Small intestine (tissue), 7 donors: ENCODE data around the gene PPP1R7. TPM values are rescaled to one million over a fixed set of nuclear protein-coding genes. Genes with fewer than 3 reads are reported as not detected.

Experiments used
- DNase-seq, 2 donors: peaks; one replicate each; pipeline versions ENCODE4 v3.0.0 to v3.0.0-alpha.2; 2013
- FAIRE-seq: peaks from 2 replicates; lab custom pipeline; 2012; peaks lifted over from hg19 to GRCh38; lab: Jason Lieb, UNC
- H3K27ac ChIP-seq, 3 donors: one replicate each; pipeline ENCODE4 v1.5.1; 2013; ENCODE audit warnings: low read length in 2 of 3, mild to moderate bottlenecking in 2 of 3, control low read depth in 1 of 3, inconsistent platforms in 1 of 3, low read depth in 1 of 3, moderate library complexity in 1 of 3
- H3K27me3 ChIP-seq, 3 donors: one replicate each; pipeline ENCODE4 v1.6.1; 2013; ENCODE audit warnings: low read length in 3 of 3, inconsistent platforms in 1 of 3; ENCODE audit not compliant: control insufficient read depth in 3 of 3, insufficient read depth in 3 of 3
- H3K36me3 ChIP-seq, 3 donors: one replicate each; pipeline ENCODE4 v1.6.1; 2013; ENCODE audit warnings: low read length in 3 of 3, inconsistent platforms in 1 of 3, low read depth in 1 of 3, mild to moderate bottlenecking in 1 of 3, moderate library complexity in 1 of 3; ENCODE audit not compliant: control insufficient read depth in 3 of 3, insufficient read depth in 2 of 3
- H3K4me1 ChIP-seq, 3 donors: one replicate each; pipeline ENCODE4 v1.6.1; 2013; ENCODE audit warnings: low read length in 2 of 3, inconsistent platforms in 1 of 3, low read depth in 1 of 3, mild to moderate bottlenecking in 1 of 3, moderate library complexity in 1 of 3; ENCODE audit not compliant: control insufficient read depth in 3 of 3, insufficient read depth in 2 of 3
- H3K4me3 ChIP-seq, 3 donors: one replicate each; pipeline ENCODE4 v1.5.1; 2013; ENCODE audit warnings: low read length in 3 of 3, control low read depth in 1 of 3, inconsistent platforms in 1 of 3, low read depth in 1 of 3, mild to moderate bottlenecking in 1 of 3, moderate library complexity in 1 of 3
- H3K9me3 ChIP-seq, 2 donors: one replicate each; pipeline ENCODE4 v1.6.1; 2013; ENCODE audit warnings: low read depth in 1 of 2, low read length in 1 of 2; ENCODE audit not compliant: control insufficient read depth in 2 of 2, insufficient read depth in 1 of 2
- WGBS, 3 donors: extraction: QIAGEN DNeasy Blood & Tissue Kit; methylation state at CpG; one replicate each; pipeline ENCODE4 v1.1.7; 2013; 5-methylcytosine and 5-hydroxymethylcytosine counted together
- polyA plus RNA-seq, 4 donors: library from polyadenylated mRNA; stranded (reverse) in 3 of 4; unstranded in 1 of 4; fragments of 200-250 nt in 3 of 4; fragments of 120-200 nt in 1 of 4; gene quantifications; one replicate each; pipeline versions ENCODE4 v1.2.1 to v1.2.3, GENCODE V29; 2013
- donor health status: healthy with polysubstance abuse.
- donor health status: control.
- donor health status: control.
- donor health status: Bipolar disorder and iron deficiency.
- donor health status: healthy.

PPP1R7 gene
- polyA plus RNA-seq, 4 donors: 57.3 to 74.7 (median 63.5) TPM

DNA sequence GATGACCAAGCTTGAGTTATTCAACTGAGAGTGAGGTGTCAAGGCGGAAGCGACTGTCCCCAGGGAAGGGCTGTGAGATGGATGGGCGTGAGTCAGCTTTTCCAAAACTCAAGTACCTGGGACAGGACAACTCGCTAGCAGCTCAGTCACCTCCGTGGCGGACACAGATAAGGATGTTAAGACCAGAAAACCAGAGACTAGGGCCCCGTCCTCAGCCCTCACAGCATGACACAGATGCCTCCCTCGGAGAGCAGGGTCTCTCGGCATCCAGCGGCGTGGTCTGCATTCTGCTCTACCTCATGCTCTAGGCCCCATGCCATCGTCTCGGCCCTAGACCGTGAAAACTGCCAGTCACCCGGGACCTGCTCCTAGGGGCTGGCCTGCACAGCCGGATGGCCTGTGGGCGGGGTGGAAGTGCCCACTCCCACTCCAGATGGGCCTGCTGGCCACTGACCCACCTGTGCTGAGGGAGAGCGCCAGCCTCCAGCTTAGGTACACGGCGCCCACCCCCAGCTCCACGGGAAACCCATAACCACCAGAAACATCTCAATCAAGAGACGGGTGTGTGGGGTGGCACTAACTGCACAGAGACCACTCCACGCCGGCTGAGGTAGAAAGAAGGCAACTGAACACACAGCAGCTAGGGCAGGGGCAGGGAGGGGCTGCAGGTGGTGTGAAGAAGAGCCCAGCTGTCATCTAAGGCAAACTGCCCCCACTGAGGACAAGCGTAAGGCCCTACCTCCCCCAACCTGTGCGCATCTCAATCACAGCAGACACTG lies 78.0 kb downstream of the PPP1R7 start:
- no peak for DNase-seq
- Histone ChIP-seq H3K27me3 (no peaks in the 10 kb centered on the region), H3K36me3 (peaks cover 25 to 84% (median 32%) of the 10 kb centered on the region in 3 donors), H3K4me3 (no peak overlapping the region), H3K27ac (no peak overlapping the region), H3K4me1 (peaks cover 0 to 17% (median 2%) of the 10 kb centered on the region in 3 donors), H3K9me3 (no peaks in the 10 kb centered on the region)
- WGBS, 3 donors: 93 to 95% (median 94%) methylated on average over 26 of the region's 26 CpGs
- FAIRE-seq: no peak

DNA sequence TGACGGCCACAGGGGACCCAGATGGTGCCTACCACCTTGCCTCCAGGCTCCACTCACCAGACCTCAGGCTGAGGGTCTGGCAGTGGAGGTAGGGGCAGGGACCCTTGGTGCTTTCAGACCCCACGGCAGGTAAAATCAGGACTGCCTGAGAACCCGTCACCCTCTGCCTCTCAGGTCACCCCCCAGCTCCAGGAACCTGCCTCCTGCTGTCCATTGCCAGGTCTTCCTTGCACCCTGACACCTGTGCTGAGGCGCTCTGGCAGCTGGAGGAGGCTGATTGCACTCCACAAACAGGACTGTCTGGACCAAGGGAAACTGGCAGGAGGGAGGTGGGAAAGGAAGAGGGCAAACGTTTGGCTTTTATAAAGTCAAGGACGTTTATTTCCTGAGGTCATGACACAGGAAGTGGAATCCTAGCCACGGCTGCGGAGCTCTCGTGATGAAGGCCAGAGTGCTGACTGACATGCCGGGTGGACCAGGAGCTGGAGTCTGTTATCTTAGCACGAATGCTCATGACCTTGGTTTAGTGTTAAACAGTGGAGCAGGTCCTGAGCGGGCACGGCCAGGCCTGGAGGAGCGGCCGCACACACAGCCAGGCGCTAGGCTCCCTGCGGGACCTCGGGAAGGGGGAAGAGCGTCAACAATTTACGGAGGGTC lies 78.7 kb downstream of the PPP1R7 start:
- H3K27me3 ChIP-seq: no peaks in the 10 kb centered on the region
- H3K4me1 ChIP-seq: peaks cover 0 to 10% (median 2%) of the 10 kb centered on the region in 3 donors
- WGBS, 3 donors: 73 to 84% (median 81%) methylated on average over 20 of the region's 20 CpGs
- FAIRE-seq (no peak), DNase-seq (no peak)
- H3K27ac ChIP-seq: no peak overlapping the region
- H3K4me3 ChIP-seq: no peak overlapping the region
- no peaks in the 10 kb centered on the region for H3K9me3 ChIP-seq
- H3K36me3 ChIP-seq: peaks cover 25 to 89% (median 37%) of the 10 kb centered on the region in 3 donors

DNA sequence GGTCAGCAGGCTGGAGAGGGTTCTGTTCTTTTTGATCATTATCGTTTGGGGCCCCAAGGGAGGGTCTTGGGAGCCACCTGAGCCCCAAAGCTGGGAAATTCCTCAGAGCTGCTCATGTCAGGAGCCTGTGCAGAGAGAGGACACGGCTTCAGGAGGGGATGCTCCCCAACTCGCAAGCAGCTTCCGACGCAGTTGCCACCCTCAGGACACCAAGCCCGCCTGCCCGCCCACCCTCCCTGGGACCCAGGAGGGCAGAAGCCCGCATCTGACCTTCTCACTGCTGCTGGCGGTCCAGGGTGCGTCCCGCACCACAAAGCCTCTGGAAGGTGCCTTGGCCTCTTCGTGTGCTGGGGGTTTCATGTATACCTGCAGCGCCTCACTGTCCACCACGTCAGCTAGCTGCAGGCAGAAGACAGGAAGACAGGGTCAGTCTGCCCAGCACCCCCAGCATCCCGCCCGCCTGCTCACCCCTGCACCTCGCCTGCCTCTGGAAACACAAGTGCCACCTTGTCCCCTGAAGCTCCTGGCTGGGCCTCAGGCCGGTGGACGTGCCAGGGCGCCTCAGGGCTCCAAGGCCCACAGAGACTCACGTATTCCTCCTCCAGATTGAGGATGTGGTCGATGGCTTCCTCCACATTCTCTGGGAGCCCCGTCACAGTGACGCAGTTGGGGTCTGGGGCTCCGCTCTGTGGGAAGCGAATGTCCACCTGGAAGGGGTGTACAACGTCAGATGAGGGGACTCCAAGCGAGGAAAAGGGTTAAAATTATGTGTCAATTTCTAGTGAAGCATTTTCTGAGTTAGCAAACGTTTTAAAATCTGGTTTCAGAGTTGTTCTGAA lies 79.5 kb downstream of the PPP1R7 start:
- Histone ChIP-seq H3K9me3 (no peaks in the 10 kb centered on the region), H3K4me3 (no peak overlapping the region), H3K36me3 (peaks cover 25 to 97% (median 43%) of the 10 kb centered on the region in 3 donors), H3K4me1 (peaks cover 0 to 2% (median under 1%) of the 10 kb centered on the region in 3 donors), H3K27me3 (no peaks in the 10 kb centered on the region), H3K27ac (no peak overlapping the region)
- no peak for DNase-seq
- 93 to 94% (median 93%) methylated on average over 28 to 29 of the region's 29 CpGs for WGBS, 3 donors
- FAIRE-seq: no peak

DNA sequence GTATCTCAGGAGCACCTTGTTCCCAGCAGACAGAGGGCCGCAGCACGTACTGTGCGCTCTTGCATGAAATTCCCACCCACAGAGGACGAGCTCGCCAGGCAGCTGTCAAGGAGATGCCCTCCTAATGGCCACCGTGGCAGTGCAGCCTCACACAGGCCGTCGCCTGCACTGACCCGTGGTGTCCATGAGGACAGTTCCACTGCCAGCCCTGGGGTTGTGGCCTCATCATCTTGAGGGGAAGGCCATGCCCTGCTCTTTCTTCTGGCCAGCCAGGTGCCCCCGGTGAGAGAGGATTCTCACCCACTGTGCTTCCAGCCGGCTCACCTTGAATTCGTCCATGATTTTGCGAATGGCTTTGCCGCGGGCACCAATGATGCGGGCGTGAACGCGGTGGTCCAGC lies 80.2 kb downstream of the PPP1R7 start:
- Histone ChIP-seq H3K27me3 (no peaks in the 10 kb centered on the region), H3K27ac (no peak overlapping the region), H3K36me3 (peaks cover 25 to 98% (median 47%) of the 10 kb centered on the region in 3 donors), H3K4me3 (no peak overlapping the region), H3K4me1 (no peaks in the 10 kb centered on the region), H3K9me3 (no peaks in the 10 kb centered on the region)
- DNase-seq (no peak), FAIRE-seq (no peak)
- WGBS, 3 donors: 94 to 96% (median 95%) methylated on average over 19 of the region's 19 CpGs

DNA sequence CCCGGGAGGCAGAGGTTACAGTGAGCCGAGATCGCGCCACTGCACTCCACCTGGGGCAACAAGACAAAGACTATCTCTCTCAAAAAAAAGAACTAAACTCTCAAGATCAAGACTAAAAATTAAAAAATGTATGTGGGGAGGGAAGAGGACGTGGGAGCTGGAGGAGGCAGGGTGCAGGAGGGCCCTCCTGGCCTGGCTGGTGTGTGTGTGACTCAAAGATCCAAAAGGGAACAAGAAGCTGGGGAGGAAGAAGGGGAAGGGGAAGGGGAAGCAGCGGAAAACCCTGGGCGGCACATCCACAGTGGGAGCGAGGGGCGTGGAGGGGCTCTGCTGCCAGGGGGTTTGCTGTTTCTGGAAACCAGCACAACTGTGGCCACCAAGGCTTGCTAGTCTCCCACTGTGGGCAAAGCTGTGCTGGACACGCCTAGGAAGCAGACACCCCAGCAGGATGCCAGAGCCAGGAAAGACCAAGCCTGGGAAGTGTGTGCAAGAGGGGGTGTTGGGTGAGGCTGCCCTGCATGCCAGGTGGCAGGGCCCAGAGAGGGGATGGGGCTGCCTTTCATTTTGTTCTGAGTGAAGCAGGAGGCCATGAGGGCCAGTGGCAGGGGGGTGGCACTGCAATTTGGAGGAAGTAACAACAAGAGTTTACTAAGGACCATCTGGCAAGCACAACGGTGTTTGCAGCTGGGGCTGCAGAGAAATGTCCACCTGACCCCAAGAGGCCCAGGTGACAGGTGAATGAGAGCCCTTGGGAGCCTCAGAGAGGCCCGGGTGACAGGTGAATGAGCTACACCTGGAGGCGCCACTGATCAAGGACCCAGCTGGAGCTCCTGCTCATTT lies 82.7 kb downstream of the PPP1R7 start:
- DNase-seq (no peak), FAIRE-seq (no peak)
- no peaks in the 10 kb centered on the region for H3K9me3 ChIP-seq
- H3K4me1 ChIP-seq: no peaks in the 10 kb centered on the region
- H3K27ac ChIP-seq: no peak overlapping the region
- H3K4me3 ChIP-seq: no peak overlapping the region
- 85 to 87% (median 86%) methylated on average over 13 of the region's 13 CpGs for WGBS, 3 donors
- H3K36me3 ChIP-seq: peaks cover 37 to 97% (median 60%) of the 10 kb centered on the region in 3 donors
- H3K27me3 ChIP-seq: no peaks in the 10 kb centered on the region

Other genes with a start within 250 kb of the PPP1R7 start
- under 1 TPM in 2 of 4 donors, not detected in 2; 0.13 to 0.18 TPM for gene CROCC2, start 244.1 kb upstream of the PPP1R7 start, polyA plus RNA-seq
- 1 to 10 TPM in 3 of 4 donors, under 1 TPM in 1; 0.45 to 6.0 (median 3.4) TPM for gene SNED1, start 151.8 kb upstream of the PPP1R7 start, polyA plus RNA-seq
- 10 to 100 TPM; 25.3 to 55.1 (median 30.1) TPM for gene MTERF4, start 48.2 kb upstream of the PPP1R7 start, polyA plus RNA-seq
- 10 to 100 TPM in 1 of 4 donors, 1 to 10 TPM in 3; 4.7 to 14.7 (median 6.2) TPM for gene PASK, start 995 bp upstream of the PPP1R7 start, polyA plus RNA-seq
- gene ANO7, start 38.2 kb downstream of the PPP1R7 start, polyA plus RNA-seq: 10 to 100 TPM in 1 of 4 donors, 1 to 10 TPM in 3; 1.1 to 40.0 (median 5.9) TPM
- gene HDLBP, start 165.2 kb downstream of the PPP1R7 start, polyA plus RNA-seq: 100 to 1,000 TPM; 136 to 394 (median 171) TPM
- gene SEPTIN2, start 165.5 kb downstream of the PPP1R7 start, polyA plus RNA-seq: 100 to 1,000 TPM; 112 to 311 (median 148) TPM
- 10 to 100 TPM; 25.7 to 65.3 (median 49.8) TPM for gene FARP2, start 205.8 kb downstream of the PPP1R7 start, polyA plus RNA-seq